D721Med (cell line): ENCODE data around the gene TMEM209.
"Not testable (repeated sequence)": the region's sequence is repeated elsewhere in the genome, so short reads cannot be mapped to it uniquely, and the experiment has no call there.

Experiments used
- DNase-seq: peaks from one replicate; pipeline ENCODE4 v3.0.0; 2011; ENCODE audit warnings: low spot score; ENCODE audit not compliant: insufficient read length
- FAIRE-seq: peaks from 2 replicates; lab custom pipeline; 2011; peaks lifted over from hg19 to GRCh38; lab: Jason Lieb, UNC
- CTCF ChIP-seq: IDR thresholded peaks from 2 replicates; pipeline ENCODE4 v1.5.1; 2012; ENCODE audit warnings: mild to moderate bottlenecking, control low read depth; ENCODE audit not compliant: insufficient read depth; ENCODE audit errors: missing control alignments

Gene TMEM209

GRCh38 chr7:130234078-130234477 lies 28.9 kb upstream of the TMEM209 start:
- FAIRE-seq (no peak), DNase-seq (no peak)
- TF ChIP-seq CTCF = no peak

GRCh38 chr7:130232209-130232608 lies 27.0 kb upstream of the TMEM209 start:
- DNase-seq (no peak), FAIRE-seq (no peak)
- TF ChIP-seq CTCF = no peak

GRCh38 chr7:130231792-130232191 lies 26.6 kb upstream of the TMEM209 start:
- TF ChIP-seq CTCF = no peak
- FAIRE-seq (no peak), DNase-seq (no peak)

GRCh38 chr7:130229981-130230380 lies 24.8 kb upstream of the TMEM209 start:
- FAIRE-seq, DNase-seq: not testable (repeated sequence)

- no peak for TF ChIP-seq CTCF
- FAIRE-seq (no peak), DNase-seq (no peak)
Observed at GRCh38 chr7:130228840-130229502, 23.8 kb upstream of the TMEM209 start.

GRCh38 chr7:130227883-130228575 lies 22.8 kb upstream of the TMEM209 start:
- DNase-seq (no peak), FAIRE-seq (no peak)
- TF ChIP-seq CTCF = no peak

- no peak for FAIRE-seq
- no peak for TF ChIP-seq CTCF
- no peak for DNase-seq
Observed at GRCh38 chr7:130226333-130226732, 21.1 kb upstream of the TMEM209 start.

GRCh38 chr7:130224923-130225322 lies 19.7 kb upstream of the TMEM209 start:
- FAIRE-seq, DNase-seq: not testable (repeated sequence)
